ENCODE data around the gene ATP7B. TPM values are rescaled to one million over a fixed set of nuclear protein-coding genes. Genes with fewer than 3 reads are reported as not detected.

Gene ATP7B
- total RNA-seq, 1 experiment from 2014 or later, result 4.4 TPM

DNA sequence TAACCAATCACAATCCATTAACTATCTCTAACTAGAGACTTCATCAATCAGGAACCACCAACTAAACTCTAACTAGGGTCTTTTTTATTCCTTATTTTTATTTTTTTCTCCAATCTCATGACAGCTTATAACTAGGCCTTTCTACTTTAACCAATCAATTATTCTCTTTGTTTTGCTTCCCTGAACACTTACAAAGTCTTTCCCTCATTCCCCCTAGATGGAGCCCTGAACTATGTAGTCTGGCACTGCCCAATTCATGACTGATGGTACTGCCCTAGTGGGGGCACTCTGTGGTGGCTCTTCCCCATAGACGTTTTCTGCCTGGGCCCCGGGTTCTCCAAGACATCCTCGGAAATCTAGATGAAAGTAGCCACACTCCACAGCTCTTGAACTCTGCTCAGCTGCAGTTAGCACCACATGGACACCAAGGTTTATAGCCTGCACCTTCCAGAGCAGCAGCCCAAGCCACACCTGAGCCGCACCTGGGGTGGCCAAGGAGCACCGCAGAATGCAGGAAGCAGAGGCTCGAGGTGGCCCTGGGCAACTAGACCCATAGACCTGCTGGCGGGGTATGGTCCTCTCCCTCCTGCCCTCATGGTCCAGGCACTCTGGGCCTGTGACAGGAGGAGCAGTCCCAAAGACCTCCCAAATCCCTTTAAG is 6.6 kb downstream of the ATP7B start:
- no TSS peak for BruUV-seq (replicated peaks)
- Histone ChIP-seq H3K9ac (ENCODE audit: low read length) (no peak overlapping the region), H3K4me1 (ENCODE audit: insufficient read depth, low read length) (peaks cover 3% of the 10 kb centered on the region; the same call in 1 of the 2 replicates), H2AFZ (ENCODE audit: low read length) (no peak overlapping the region), H3K27me3 (ENCODE audit: low read length) (no peaks in the 10 kb centered on the region), H4K20me1 (ENCODE audit: low read length) (no peaks in the 10 kb centered on the region), H3K9me2 (replicated peaks; ENCODE audit: low read length) (no peaks in the 10 kb centered on the region), H3K9me3 (ENCODE audit: low read length) (no peaks in the 10 kb centered on the region), H3K4me3 (ENCODE audit: low read length) (no peak overlapping the region), H3K27ac (ENCODE audit: low read length) (no peak overlapping the region), H3K4me2 (ENCODE audit: low read length) (no peak overlapping the region), H3K79me2 (ENCODE audit: low read length) (no peaks in the 10 kb centered on the region), H3K36me3 (ENCODE audit: low read depth, low read length) (no peaks in the 10 kb centered on the region), H3F3A (ENCODE audit: low read length, unreplicated experiment) (no peaks in the 10 kb centered on the region)
- TF ChIP-seq EZH2 (IDR thresholded peaks at IDR 0.05; ENCODE audit: low read length, unreplicated experiment) (no peak), EZH2phosphoT487 (IDR thresholded peaks at IDR 0.05; ENCODE audit: borderline replicate concordance, low read length) (no peak)
- TF ChIP-seq, protein P1, sequence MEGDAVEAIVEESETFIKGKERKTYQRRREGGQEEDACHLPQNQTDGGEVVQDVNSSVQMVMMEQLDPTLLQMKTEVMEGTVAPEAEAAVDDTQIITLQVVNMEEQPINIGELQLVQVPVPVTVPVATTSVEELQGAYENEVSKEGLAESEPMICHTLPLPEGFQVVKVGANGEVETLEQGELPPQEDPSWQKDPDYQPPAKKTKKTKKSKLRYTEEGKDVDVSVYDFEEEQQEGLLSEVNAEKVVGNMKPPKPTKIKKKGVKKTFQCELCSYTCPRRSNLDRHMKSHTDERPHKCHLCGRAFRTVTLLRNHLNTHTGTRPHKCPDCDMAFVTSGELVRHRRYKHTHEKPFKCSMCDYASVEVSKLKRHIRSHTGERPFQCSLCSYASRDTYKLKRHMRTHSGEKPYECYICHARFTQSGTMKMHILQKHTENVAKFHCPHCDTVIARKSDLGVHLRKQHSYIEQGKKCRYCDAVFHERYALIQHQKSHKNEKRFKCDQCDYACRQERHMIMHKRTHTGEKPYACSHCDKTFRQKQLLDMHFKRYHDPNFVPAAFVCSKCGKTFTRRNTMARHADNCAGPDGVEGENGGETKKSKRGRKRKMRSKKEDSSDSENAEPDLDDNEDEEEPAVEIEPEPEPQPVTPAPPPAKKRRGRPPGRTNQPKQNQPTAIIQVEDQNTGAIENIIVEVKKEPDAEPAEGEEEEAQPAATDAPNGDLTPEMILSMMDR (conservative IDR thresholded peaks at IDR 0.05; ENCODE audit: low read depth, low read length), result no peak; the same call in 1 of the 2 replicates
- intact Hi-C loops (cut with micrococcal nuclease), result no loop called here
- DNase-seq (no peak), ATAC-seq (no peak)
- ChIA-PET POLR2A (ENCODE audit: unreplicated experiment) (no interaction called here), CTCF (no interaction called here)

DNA sequence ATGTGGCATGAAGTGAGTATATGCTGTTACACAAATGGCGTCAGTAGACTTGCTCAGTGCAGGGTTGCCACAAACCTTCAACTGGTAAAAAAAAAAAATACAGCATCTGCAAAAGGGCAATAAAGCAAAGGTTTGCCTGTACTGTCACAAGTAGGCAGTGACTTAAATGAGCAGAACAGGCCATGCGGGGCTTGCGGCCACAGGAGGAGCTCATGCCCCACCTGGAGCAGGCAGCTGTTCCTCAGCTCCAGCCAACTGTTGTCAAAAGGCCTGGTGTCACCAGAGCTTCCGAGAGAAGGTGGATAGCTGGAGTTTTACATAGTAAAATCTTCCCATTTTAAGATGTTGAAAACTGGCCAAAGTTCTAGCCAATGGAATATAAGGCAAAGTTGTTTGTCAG is 7.7 kb downstream of the ATP7B start:
- H3K27ac ChIP-seq (ENCODE audit: low read length), result no peak overlapping the region
- TF ChIP-seq, protein P1 (conservative IDR thresholded peaks at IDR 0.05; ENCODE audit: low read depth, low read length), result no peak
- no peak for TF ChIP-seq EZH2phosphoT487 (IDR thresholded peaks at IDR 0.05; ENCODE audit: borderline replicate concordance, low read length)
- no peak for TF ChIP-seq EZH2 (IDR thresholded peaks at IDR 0.05; ENCODE audit: low read length, unreplicated experiment)
- ChIA-PET CTCF (interaction anchor here (0.6 kb wide), 1 partner anchor 464 kb away, joined by 3 read pairs; no protein-coding TSS in a partner anchor), POLR2A (ENCODE audit: unreplicated experiment) (no interaction called here)
- H3K4me3 ChIP-seq (ENCODE audit: low read length), result no peak overlapping the region
- DNase-seq (no peak), ATAC-seq (no peak)
- no peaks in the 10 kb centered on the region for H3K36me3 ChIP-seq (ENCODE audit: low read depth, low read length)
- peaks cover 14% of the 10 kb centered on the region for H3K4me1 ChIP-seq (ENCODE audit: insufficient read depth, low read length)
- H3K9me3 ChIP-seq (ENCODE audit: low read length), result no peaks in the 10 kb centered on the region
- H3K9me2 ChIP-seq (replicated peaks; ENCODE audit: low read length), result no peaks in the 10 kb centered on the region
- BruUV-seq (replicated peaks), result no TSS peak
- H4K20me1 ChIP-seq (ENCODE audit: low read length), result no peaks in the 10 kb centered on the region
- H3K9ac ChIP-seq (ENCODE audit: low read length), result no peak overlapping the region
- H2AFZ ChIP-seq (ENCODE audit: low read length), result no peak overlapping the region
- intact Hi-C loops (cut with micrococcal nuclease), result no loop called here
- H3K79me2 ChIP-seq (ENCODE audit: low read length), result no peaks in the 10 kb centered on the region
- H3K27me3 ChIP-seq (ENCODE audit: low read length), result no peaks in the 10 kb centered on the region
- no peaks in the 10 kb centered on the region for H3F3A ChIP-seq (ENCODE audit: low read length, unreplicated experiment)
- H3K4me2 ChIP-seq (ENCODE audit: low read length), result no peak overlapping the region

DNA sequence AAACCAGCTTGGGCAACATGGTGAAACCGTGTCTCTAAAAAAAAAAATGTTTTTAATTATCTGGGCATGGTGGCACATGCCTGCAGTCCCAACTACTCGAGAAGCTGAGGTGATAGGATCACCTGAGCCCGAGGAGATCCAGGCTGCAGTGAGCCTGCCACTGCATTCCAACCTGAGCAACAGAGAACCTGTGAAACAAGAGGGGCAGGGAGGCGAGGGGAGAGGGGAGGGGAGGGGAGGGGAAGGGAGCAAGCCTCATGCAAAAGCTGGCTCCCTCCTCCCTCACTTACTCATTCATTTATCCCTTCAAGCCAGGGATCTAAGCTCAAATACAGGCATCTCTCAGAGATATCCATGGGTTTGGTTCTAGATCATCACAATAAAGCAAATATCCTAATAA is 8.9 kb downstream of the ATP7B start:
- TF ChIP-seq, protein P1 (conservative IDR thresholded peaks at IDR 0.05; ENCODE audit: low read depth, low read length), result no peak
- TF ChIP-seq EZH2phosphoT487 (IDR thresholded peaks at IDR 0.05; ENCODE audit: borderline replicate concordance, low read length), result no peak
- TF ChIP-seq EZH2 (IDR thresholded peaks at IDR 0.05; ENCODE audit: low read length, unreplicated experiment), result no peak
- H2AFZ ChIP-seq (ENCODE audit: low read length), result no peak overlapping the region
- H3K4me2 ChIP-seq (ENCODE audit: low read length), result no peak overlapping the region
- no peaks in the 10 kb centered on the region for H3K9me2 ChIP-seq (replicated peaks; ENCODE audit: low read length)
- H3K4me3 ChIP-seq (ENCODE audit: low read length), result no peak overlapping the region
- no peaks in the 10 kb centered on the region for H3K79me2 ChIP-seq (ENCODE audit: low read length)
- H3K27me3 ChIP-seq (ENCODE audit: low read length), result no peaks in the 10 kb centered on the region
- H3K9me3 ChIP-seq (ENCODE audit: low read length), result no peaks in the 10 kb centered on the region
- ChIA-PET POLR2A (ENCODE audit: unreplicated experiment) (no interaction called here), CTCF (interaction anchor here (0.6 kb wide), 1 partner anchor 47 kb away, joined by 3 read pairs; no protein-coding TSS in a partner anchor)
- no peaks in the 10 kb centered on the region for H3K36me3 ChIP-seq (ENCODE audit: low read depth, low read length)
- H3K27ac ChIP-seq (ENCODE audit: low read length), result no peak overlapping the region
- no peaks in the 10 kb centered on the region for H3F3A ChIP-seq (ENCODE audit: low read length, unreplicated experiment)
- ATAC-seq, result no peak
- no peak for DNase-seq
- no peaks in the 10 kb centered on the region for H4K20me1 ChIP-seq (ENCODE audit: low read length)
- no peak overlapping the region for H3K9ac ChIP-seq (ENCODE audit: low read length)
- peaks cover 16% of the 10 kb centered on the region for H3K4me1 ChIP-seq (ENCODE audit: insufficient read depth, low read length)
- intact Hi-C loops (cut with micrococcal nuclease), result no loop called here
- BruUV-seq (replicated peaks), result no TSS peak

Data from PC-3 (cell line).